Stimulated activated CD4-positive, alpha-beta T cell treated with anti-CD3 and anti-CD28 coated beads, Interleukin-4, amount 100 ng/mL, for 48 hours (primary cell): ENCODE data around the gene SYNC.

ENCODE experiments used
- DNase-seq, 2 donors: peaks; one replicate each; pipeline ENCODE4 v3.0.0-alpha.2; 2020; ENCODE audit warnings: low read depth in 2 of 2

Gene SYNC

GRCh38 chr1:32702599-32703478, at the start of gene SYNC:
Gene SYNC, minus strand, starts transcription at chr1:32702770. Its CDS starts 110 bp downstream, at chr1:32702660.
- no peak for DNase-seq

- DNase-seq = no peak
Measured at GRCh38 chr1:32749771-32750170, 47.2 kb upstream of the SYNC start.

- no peak for DNase-seq
Measured at GRCh38 chr1:32749332-32749731, 46.8 kb upstream of the SYNC start.

GRCh38 chr1:32748926-32749325, 46.4 kb upstream of the SYNC start:
- no peak for DNase-seq

- DNase-seq = no peak
Measured at GRCh38 chr1:32748348-32748747, 45.8 kb upstream of the SYNC start.

GRCh38 chr1:32746130-32746529, 43.6 kb upstream of the SYNC start:
- no peak for DNase-seq

GRCh38 chr1:32744071-32744425, 41.5 kb upstream of the SYNC start:
- DNase-seq = no peak

- no peak for DNase-seq
Measured at GRCh38 chr1:32743380-32744070, 41.0 kb upstream of the SYNC start.

GRCh38 chr1:32742956-32743355, 40.4 kb upstream of the SYNC start:
- DNase-seq = no peak

GRCh38 chr1:32742199-32742947, 39.8 kb upstream of the SYNC start:
- no peak for DNase-seq

GRCh38 chr1:32741413-32742198, 39.0 kb upstream of the SYNC start:
- no peak for DNase-seq

- DNase-seq = no peak
Measured at GRCh38 chr1:32741059-32741412, 38.5 kb upstream of the SYNC start.

- no peak for DNase-seq
Measured at GRCh38 chr1:32736812-32737791, 34.5 kb upstream of the SYNC start.

GRCh38 chr1:32733582-32734321, 31.2 kb upstream of the SYNC start:
- DNase-seq = no peak

GRCh38 chr1:32729254-32730046, 26.9 kb upstream of the SYNC start:
- DNase-seq = no peak

- no peak for DNase-seq
Measured at GRCh38 chr1:32728413-32729077, 26.0 kb upstream of the SYNC start.

GRCh38 chr1:32727876-32728275, 25.3 kb upstream of the SYNC start:
- DNase-seq = no peak

GRCh38 chr1:32725615-32725982, 23.0 kb upstream of the SYNC start:
- DNase-seq = no peak
